PC-9 (cell line): ENCODE measurements around the gene EIF4G1.

Experiments used
- EZH2 ChIP-seq: fragments of 200-600 bp; sonication (generic); IDR thresholded peaks from 2 replicates; pipeline ENCODE4 v1.8.0; 2017; ENCODE audit warnings: antibody characterized with exemption, low read depth
- TF ChIP-seq, protein P1 (sequence below): fragments of 200-600 bp; sonication (generic); conservative IDR thresholded peaks from 2 replicates; pipeline ENCODE4 v1.6.1; 2017; ENCODE audit warnings: mixed run types, antibody characterized with exemption, mild to moderate bottlenecking, moderate library complexity

DNA sequence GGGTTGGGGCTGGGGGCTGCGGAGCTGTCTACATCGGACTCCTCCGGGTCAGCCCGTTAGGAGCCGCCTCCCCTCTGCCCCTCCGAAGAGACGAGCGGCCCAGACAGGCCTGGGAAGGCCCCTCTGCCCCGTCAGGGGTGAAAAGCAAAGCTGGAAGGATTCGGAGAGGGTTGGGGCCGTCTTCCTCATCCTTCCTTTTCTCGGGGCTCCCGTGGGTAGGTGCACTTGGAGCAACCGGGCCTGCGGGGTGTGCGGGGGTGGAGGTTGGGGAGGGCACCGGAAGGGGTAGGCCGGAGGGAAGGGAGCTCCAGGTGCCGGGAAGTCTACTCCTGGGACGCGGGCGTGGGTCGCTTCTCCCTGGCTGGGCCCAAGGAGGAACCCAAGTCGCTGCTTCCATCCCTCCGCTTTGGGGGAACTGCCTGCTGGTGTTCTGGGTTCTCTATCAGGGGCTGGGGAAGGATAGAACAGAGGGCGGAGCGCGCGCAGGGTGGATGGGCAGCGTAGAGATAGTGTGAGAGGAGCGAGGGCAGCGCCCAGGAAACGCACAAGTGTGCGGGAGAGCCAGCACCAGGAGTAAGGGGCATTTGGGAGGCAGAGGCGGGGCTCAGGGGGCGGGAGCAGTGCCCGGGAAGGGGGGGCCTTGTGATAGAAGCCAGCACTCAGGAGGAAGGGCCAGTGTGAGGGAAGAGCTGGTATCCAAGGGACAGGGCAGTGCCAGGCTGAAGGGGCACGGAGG, 47.7 kb downstream of the EIF4G1 start:
- TF ChIP-seq, protein P1, sequence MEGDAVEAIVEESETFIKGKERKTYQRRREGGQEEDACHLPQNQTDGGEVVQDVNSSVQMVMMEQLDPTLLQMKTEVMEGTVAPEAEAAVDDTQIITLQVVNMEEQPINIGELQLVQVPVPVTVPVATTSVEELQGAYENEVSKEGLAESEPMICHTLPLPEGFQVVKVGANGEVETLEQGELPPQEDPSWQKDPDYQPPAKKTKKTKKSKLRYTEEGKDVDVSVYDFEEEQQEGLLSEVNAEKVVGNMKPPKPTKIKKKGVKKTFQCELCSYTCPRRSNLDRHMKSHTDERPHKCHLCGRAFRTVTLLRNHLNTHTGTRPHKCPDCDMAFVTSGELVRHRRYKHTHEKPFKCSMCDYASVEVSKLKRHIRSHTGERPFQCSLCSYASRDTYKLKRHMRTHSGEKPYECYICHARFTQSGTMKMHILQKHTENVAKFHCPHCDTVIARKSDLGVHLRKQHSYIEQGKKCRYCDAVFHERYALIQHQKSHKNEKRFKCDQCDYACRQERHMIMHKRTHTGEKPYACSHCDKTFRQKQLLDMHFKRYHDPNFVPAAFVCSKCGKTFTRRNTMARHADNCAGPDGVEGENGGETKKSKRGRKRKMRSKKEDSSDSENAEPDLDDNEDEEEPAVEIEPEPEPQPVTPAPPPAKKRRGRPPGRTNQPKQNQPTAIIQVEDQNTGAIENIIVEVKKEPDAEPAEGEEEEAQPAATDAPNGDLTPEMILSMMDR: no peak
- no peak for TF ChIP-seq EZH2
